ENCODE measurements around the gene FAM72A.
"Not testable (repeated sequence)": the region's sequence is repeated elsewhere in the genome, so short reads cannot be mapped to it uniquely, and the experiment has no call there.

FAM72A gene

DNA sequence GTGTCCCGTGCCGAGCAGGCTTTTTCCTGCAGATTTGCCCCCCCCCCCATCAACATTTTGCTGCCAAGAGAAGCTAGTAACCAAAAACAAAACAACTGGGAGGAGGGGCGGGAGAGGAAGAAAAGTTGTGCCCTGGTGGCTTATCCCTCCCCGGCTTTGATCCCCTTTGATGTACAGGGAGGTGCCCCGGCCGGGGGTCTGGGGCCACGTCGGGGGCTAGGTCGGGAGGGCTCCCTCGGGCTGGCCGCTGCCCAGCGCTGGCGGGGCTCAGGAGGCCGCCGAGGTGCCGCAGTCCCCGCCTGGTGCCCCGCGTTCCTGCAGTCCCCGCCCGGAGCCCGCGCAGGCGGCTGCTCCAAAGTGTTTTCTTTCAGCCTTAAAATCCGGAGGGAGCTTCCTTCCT is 2.2 kb upstream of the FAM72A start:
- Histone ChIP-seq H3K4me3 (ENCODE audit: low read length) (peak overlapping the region; percentile 59), H3K9ac (ENCODE audit: low read length) (peak overlapping the region; percentile 71)
- H3K4me1 ChIP-seq (ENCODE audit: control insufficient read depth, insufficient read depth, low read length); H3K9me3 ChIP-seq (ENCODE audit: control insufficient read depth, low read length); H3K36me3 ChIP-seq (ENCODE audit: control insufficient read depth, insufficient read depth, low read length, severe bottlenecking); H3K27me3 ChIP-seq (replicated peaks; ENCODE audit: control insufficient read depth, insufficient read depth, low read length): not testable (repeated sequence)
- peak; percentile 20 for DNase-seq (ENCODE audit: low read depth)

DNA sequence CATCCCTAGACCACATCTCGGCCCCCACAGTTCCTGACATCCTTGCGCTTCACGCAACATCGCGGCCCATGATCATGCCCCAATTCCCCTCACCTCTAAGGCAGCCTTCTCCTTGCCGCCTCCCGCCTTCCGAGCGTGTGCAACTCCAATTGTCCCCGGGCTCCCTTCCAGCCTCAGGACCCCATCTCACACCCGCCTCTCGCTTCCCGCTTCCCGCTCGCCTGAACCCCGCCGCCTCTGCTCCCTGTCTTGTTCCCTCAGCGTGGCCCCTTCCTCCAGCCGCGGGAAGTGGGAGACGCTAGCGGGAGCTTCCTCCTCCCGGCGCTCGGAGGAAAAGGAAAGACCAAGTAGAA is 1.5 kb upstream of the FAM72A start:
- not testable (repeated sequence) for H3K4me1 ChIP-seq (ENCODE audit: control insufficient read depth, insufficient read depth, low read length); DNase-seq (ENCODE audit: low read depth); H3K27me3 ChIP-seq (replicated peaks; ENCODE audit: control insufficient read depth, insufficient read depth, low read length); H3K9me3 ChIP-seq (ENCODE audit: control insufficient read depth, low read length); H3K36me3 ChIP-seq (ENCODE audit: control insufficient read depth, insufficient read depth, low read length, severe bottlenecking)
- peak overlapping the region; percentile 70 for H3K9ac ChIP-seq (ENCODE audit: low read length)
- peak overlapping the region; percentile 56 for H3K4me3 ChIP-seq (ENCODE audit: low read length)

DNA sequence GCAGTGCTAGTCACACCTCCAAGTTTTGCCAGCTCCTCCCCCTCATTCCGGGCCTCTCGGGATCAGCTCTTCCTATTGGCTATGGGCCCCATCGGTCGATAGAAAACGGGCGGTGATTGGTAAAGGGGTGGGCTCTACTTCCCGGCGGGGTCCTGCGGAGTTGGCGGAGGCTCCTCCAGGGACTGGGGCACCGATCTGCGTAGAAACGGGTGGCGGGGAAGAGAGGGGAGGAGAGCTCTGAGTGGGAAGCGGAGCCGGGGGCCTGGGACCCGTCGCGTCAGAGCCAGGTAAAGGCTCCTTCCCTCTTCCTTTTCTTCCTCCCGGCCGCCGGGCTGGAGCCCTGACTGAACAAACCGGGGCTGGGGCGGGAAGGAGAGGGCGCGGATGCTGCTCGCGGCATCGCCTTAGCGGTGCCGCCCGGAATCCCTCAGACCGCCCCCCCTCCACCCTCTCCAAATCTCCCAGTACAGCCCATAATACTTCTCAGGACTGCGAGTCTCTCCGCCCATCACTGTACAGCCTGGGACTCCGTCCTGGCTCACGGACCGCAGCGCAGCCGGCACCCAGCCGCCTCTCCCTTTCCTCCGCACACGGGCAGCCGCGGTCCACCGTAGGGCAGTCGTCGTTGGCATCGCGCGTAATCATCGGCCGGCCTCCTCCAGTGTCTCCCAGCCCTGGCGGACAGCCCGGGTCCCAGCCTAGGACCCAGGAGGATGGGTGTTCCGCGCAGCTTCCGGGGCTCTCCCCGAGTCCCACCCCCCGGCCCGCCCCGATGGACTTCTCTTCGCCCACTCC is 922 bp upstream of the FAM72A start, which contains the start of gene SRGAP2:
SRGAP2 (plus strand) TSS at position 178 of the 795 bp plus-strand sequence. CDS start 2,430 bp downstream, outside the sequence.
- peak within 1 kb of the TSS; percentile 70 for H3K9ac ChIP-seq (ENCODE audit: low read length)
- H3K36me3 ChIP-seq (ENCODE audit: control insufficient read depth, insufficient read depth, low read length, severe bottlenecking); H3K4me1 ChIP-seq (ENCODE audit: control insufficient read depth, insufficient read depth, low read length); H3K9me3 ChIP-seq (ENCODE audit: control insufficient read depth, low read length); H3K27me3 ChIP-seq (replicated peaks; ENCODE audit: control insufficient read depth, insufficient read depth, low read length): not testable (repeated sequence)
- peak within 1 kb of the TSS; percentile 71 for H3K4me3 ChIP-seq (ENCODE audit: low read length)
- DNase-seq (ENCODE audit: low read depth) = peak; percentile 70

DNA sequence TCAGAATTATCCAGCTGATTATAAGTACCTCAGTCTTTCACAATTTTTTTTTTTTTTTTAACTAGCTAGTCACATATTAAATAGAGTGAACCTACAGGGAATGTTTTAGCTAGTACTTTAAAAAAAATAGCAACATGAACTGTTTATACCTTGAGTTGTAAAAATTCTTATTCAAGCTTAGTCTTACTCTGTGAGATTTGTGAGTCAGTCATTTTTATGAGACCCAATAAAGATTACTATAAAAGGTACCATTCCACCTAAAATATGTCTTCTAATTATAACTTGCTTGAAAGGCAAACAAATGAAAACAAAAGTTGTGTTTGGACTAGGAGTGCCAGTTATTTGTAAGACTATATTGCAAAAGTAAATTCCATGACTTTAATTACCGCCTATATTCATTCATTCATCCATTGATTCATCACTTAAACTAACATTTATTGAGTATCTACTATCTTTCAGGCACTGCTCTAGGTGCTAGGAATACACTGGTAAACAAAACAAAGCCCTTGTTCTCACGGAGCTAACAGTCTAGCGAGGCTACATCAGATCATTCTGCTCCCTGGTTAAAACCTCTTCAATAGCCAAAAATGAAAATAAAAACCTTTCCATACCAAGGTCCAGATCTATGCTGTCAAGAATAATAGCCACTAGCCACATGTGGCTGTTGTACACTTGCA is 5.8 kb downstream of the FAM72A start:
- not testable (repeated sequence) for H3K36me3 ChIP-seq (ENCODE audit: control insufficient read depth, insufficient read depth, low read length, severe bottlenecking); DNase-seq (ENCODE audit: low read depth); H3K27me3 ChIP-seq (replicated peaks; ENCODE audit: control insufficient read depth, insufficient read depth, low read length)

DNA sequence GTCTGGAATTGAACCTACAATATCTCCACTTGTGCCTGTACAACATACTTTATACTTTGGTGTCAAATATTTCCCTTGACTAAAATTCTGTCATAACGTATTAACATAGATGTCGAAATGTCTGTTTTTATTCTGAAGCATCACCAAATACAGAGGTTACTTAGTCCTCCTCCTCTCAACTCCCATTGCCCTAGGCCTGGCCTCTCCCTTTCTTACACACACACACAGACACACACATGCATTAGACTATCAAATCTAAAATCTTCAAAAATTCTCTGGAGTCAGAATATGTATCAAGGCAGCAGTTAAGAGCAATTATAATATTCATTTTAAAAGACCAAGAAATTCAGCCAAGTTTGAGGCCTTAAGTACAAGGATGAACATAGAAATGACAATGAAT is 7.5 kb downstream of the FAM72A start:
- H3K27me3 ChIP-seq (replicated peaks; ENCODE audit: control insufficient read depth, insufficient read depth, low read length); H3K9ac ChIP-seq (ENCODE audit: low read length); H3K36me3 ChIP-seq (ENCODE audit: control insufficient read depth, insufficient read depth, low read length, severe bottlenecking); H3K4me3 ChIP-seq (ENCODE audit: low read length); H3K9me3 ChIP-seq (ENCODE audit: control insufficient read depth, low read length); DNase-seq (ENCODE audit: low read depth); H3K4me1 ChIP-seq (ENCODE audit: control insufficient read depth, insufficient read depth, low read length): not testable (repeated sequence)

More for the DNA sequence above, 5.8 kb downstream of the FAM72A start:
- not testable (repeated sequence) for H3K9me3 ChIP-seq (ENCODE audit: control insufficient read depth, low read length); H3K4me1 ChIP-seq (ENCODE audit: control insufficient read depth, insufficient read depth, low read length); H3K9ac ChIP-seq (ENCODE audit: low read length); H3K4me3 ChIP-seq (ENCODE audit: low read length)

DNA sequence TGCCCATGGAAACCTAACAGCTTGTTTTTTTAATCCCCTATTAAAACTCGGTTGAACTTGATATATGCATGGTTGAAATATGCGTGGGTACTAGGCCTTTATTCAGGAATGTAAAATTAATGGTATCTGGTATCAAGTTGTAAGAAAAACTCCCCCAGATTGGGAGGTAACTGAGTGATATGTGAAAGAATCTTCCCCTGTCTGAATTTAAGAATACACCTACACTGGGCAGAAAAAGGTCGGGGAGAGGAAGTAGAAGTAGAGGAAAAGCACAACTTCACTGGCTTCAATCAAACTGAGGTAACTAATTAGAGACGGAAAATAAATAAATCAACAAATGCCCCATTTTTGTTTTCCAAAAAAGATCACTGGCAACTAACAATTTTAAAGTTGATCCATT is 15.8 kb downstream of the FAM72A start:
- H3K9ac ChIP-seq (ENCODE audit: low read length); H3K9me3 ChIP-seq (ENCODE audit: control insufficient read depth, low read length); H3K4me1 ChIP-seq (ENCODE audit: control insufficient read depth, insufficient read depth, low read length); H3K27me3 ChIP-seq (replicated peaks; ENCODE audit: control insufficient read depth, insufficient read depth, low read length); H3K36me3 ChIP-seq (ENCODE audit: control insufficient read depth, insufficient read depth, low read length, severe bottlenecking); DNase-seq (ENCODE audit: low read depth); H3K4me3 ChIP-seq (ENCODE audit: low read length): not testable (repeated sequence)

DNA sequence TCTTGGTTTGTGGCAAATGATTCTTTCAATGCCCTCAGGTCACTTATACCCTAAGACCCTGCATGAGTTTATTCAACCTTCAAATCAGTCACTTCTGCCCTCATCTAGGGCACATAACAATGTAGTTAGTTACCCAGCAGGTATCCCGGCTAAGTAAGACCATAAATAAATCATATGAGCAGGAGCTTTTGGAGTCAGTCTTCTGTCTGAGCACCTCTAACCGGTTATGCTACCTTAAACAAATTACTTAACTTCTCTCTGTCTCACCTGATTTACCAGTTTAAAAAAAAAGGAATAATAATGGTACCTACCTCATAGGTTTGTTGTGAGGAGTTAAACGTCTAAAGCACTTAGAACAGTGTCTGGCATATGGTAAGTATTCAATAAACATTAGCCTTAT is 16.9 kb downstream of the FAM72A start:
- not testable (repeated sequence) for H3K9me3 ChIP-seq (ENCODE audit: control insufficient read depth, low read length); H3K4me1 ChIP-seq (ENCODE audit: control insufficient read depth, insufficient read depth, low read length); DNase-seq (ENCODE audit: low read depth); H3K9ac ChIP-seq (ENCODE audit: low read length); H3K36me3 ChIP-seq (ENCODE audit: control insufficient read depth, insufficient read depth, low read length, severe bottlenecking); H3K4me3 ChIP-seq (ENCODE audit: low read length); H3K27me3 ChIP-seq (replicated peaks; ENCODE audit: control insufficient read depth, insufficient read depth, low read length)

DNA sequence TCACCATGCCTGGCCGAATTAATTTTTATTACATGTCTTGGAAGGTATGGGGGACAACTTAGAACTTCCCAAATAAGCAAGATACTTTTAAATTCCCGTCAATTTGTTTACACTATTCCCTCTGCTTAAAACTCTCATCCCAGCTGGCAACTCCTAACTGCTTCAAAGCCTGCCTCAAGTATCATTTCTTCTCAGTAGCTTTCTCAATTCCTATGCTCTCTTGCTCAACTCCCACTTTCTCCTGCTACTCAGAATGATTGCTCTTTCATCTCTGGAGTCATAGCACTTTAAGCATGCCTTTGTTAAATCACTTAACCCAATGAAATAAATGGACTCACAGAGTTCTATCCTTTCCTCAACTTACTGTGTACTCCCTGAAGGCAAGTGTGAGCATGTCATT is 18.9 kb downstream of the FAM72A start:
- not testable (repeated sequence) for H3K9ac ChIP-seq (ENCODE audit: low read length); H3K9me3 ChIP-seq (ENCODE audit: control insufficient read depth, low read length); H3K4me1 ChIP-seq (ENCODE audit: control insufficient read depth, insufficient read depth, low read length); H3K27me3 ChIP-seq (replicated peaks; ENCODE audit: control insufficient read depth, insufficient read depth, low read length); H3K36me3 ChIP-seq (ENCODE audit: control insufficient read depth, insufficient read depth, low read length, severe bottlenecking); H3K4me3 ChIP-seq (ENCODE audit: low read length)
- DNase-seq (ENCODE audit: low read depth) = peak; percentile 51

DNA sequence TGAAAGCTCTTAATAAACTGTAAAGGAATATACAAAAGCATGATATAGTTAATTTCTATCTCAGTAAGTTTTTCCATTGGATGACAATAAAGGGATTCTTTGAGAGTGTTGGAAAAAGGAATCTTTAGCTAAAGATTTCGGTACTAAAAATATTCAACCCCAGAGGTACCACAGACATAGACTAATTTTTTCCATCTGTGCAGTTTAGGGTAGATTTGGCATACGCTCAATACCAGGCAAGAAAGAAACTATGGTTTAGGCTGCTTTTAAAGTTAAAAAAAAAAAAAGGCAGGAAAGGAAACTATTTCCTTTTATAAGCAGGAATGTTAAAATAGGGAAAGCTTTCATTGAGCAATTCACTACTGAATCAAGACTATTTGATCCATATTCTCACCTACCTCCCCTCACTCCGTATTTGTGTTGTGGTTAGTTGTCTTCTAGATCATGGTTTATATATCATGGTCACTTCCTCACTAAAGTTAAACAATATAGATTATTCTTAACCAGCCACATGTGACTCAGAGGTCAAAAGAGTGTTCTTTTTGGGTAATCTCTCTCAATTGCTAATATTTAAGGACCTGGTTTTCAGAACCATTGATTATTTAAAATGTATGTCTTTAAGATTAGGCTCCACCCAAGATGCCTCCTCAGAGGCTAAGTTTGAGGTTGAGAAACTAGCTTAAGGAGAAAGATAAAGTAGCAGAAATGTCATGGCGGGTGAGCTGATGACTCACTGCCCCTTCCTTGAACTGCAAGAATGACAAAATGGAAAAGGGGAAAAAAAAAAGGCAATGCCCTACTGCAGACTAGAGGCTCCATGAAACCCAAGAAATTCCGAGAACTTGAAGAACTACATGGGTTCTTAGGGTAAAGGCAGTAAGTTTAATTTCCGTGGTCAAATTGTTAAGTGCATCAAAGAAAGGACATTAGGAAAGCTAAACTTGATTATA is 20.0 kb downstream of the FAM72A start:
- not testable (repeated sequence) for H3K27me3 ChIP-seq (replicated peaks; ENCODE audit: control insufficient read depth, insufficient read depth, low read length); H3K9ac ChIP-seq (ENCODE audit: low read length); H3K36me3 ChIP-seq (ENCODE audit: control insufficient read depth, insufficient read depth, low read length, severe bottlenecking); H3K4me3 ChIP-seq (ENCODE audit: low read length); H3K4me1 ChIP-seq (ENCODE audit: control insufficient read depth, insufficient read depth, low read length); H3K9me3 ChIP-seq (ENCODE audit: control insufficient read depth, low read length)
- peak; percentile 63 for DNase-seq (ENCODE audit: low read depth)

DNA sequence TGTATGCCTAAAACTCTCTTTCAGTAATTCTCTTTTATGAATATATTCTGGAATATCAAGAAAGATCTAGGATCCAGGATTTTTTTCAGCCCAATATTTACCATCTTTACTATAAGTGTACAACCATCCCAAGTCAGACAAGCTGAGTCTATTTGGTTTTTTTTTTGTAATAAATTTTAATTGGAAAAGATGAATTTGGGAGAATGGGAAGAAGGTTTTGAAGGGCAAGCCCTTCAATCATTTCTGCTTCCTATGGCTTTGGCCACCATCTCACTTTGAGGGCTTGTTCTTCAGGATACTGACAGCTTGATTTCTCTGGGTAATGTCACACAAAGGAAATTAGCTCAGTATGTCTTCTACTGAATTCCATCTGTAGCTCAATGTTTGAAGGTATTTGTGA is 23.0 kb downstream of the FAM72A start:
- H3K27me3 ChIP-seq (replicated peaks; ENCODE audit: control insufficient read depth, insufficient read depth, low read length); H3K36me3 ChIP-seq (ENCODE audit: control insufficient read depth, insufficient read depth, low read length, severe bottlenecking); H3K9me3 ChIP-seq (ENCODE audit: control insufficient read depth, low read length); H3K4me1 ChIP-seq (ENCODE audit: control insufficient read depth, insufficient read depth, low read length); DNase-seq (ENCODE audit: low read depth); H3K9ac ChIP-seq (ENCODE audit: low read length); H3K4me3 ChIP-seq (ENCODE audit: low read length): not testable (repeated sequence)
